ENCODE data around the gene ABCA4. TPM values are rescaled to one million over a fixed set of nuclear protein-coding genes. Genes with fewer than 3 reads are reported as not detected.

ABCA4 gene
- total RNA-seq, 4 donors from 2014 or later = 0.49 to 2.0 (median 1.0) TPM; not detected in 1

DNA sequence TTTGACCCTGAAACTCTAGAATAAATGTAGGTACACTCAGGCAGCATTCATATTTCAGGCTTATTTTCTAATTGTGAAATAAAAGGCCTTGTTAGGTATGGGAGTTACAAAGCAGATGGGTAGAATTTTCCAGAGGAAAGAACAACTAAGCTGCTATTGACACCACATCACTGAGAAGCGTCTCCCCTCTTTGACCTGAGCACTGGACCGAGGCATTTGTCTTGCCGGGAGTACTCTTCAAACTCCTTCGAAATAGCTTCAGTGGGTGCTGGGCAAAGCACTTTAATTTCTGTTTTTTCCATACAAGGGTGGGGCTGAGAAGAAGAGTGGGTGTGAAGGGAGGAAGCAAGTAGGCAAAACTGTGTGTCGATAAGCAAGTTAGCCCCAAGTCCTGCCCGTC is 36.4 kb downstream of the ABCA4 start:
- TF ChIP-seq POLR2A (IDR thresholded peaks at IDR 0.05) (no peak), CTCF (IDR thresholded peaks at IDR 0.05) (no peak)
- H3K9me3 ChIP-seq = no peaks in the 10 kb centered on the region
- DNase-seq = no peak
- no peak overlapping the region for H3K27ac ChIP-seq
- H3K27me3 ChIP-seq = no peaks in the 10 kb centered on the region
- intact Hi-C loops (cut with DNase I; ENCODE audit: low total_unique reads) = no loop called here
- no peak overlapping the region for H3K4me3 ChIP-seq
- no peaks in the 10 kb centered on the region for H3K4me1 ChIP-seq
- H3K36me3 ChIP-seq = no peaks in the 10 kb centered on the region

DNA sequence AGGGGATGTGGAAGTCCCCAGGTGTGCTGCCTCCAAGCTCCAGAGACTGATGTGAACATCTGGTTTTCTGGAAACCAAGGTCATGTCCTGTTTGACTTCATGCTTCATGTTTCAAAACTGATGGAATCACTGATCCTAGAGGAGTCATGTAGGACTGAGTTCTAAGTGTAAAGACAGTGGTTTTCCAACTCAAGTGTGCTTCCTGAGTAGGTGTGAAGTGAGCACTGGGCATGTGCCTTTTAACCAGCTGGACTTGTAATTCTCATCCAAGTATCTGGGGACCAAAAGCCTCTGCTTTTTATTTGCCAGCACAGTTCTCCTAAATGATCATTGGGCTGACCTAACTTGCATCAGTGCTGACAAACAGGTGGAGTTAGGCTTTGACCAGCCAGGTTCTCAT is 36.9 kb downstream of the ABCA4 start:
- no peaks in the 10 kb centered on the region for H3K4me1 ChIP-seq
- no peaks in the 10 kb centered on the region for H3K9me3 ChIP-seq
- no peak for DNase-seq
- no peaks in the 10 kb centered on the region for H3K27me3 ChIP-seq
- intact Hi-C loops (cut with DNase I; ENCODE audit: low total_unique reads) = no loop called here
- H3K36me3 ChIP-seq = no peaks in the 10 kb centered on the region
- no peak overlapping the region for H3K4me3 ChIP-seq
- no peak overlapping the region for H3K27ac ChIP-seq
- TF ChIP-seq POLR2A (IDR thresholded peaks at IDR 0.05) = no peak
- TF ChIP-seq CTCF (IDR thresholded peaks at IDR 0.05) = no peak

DNA sequence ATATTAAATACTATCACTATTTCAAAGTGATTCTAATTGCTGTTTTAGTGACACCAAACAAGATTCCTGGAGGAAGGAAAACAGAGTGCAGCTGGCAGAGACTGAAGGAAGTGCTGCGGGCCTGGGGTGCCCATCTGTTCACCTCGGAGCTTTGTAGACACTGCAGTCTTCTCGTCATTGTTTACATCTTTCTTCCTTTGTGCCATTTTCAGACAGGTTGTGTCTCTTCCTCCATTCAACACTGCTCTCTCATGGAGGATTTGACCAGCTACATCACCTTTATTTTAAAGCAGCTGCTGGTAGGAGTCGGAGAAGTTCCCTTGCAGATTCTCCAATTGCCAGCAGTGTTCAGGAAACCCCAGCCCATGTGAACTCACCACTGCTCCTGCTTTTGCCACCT is 37.3 kb downstream of the ABCA4 start:
- Histone ChIP-seq H3K36me3 (no peaks in the 10 kb centered on the region), H3K4me1 (no peaks in the 10 kb centered on the region), H3K27ac (no peak overlapping the region), H3K9me3 (no peaks in the 10 kb centered on the region), H3K27me3 (no peaks in the 10 kb centered on the region), H3K4me3 (no peak overlapping the region)
- TF ChIP-seq CTCF (IDR thresholded peaks at IDR 0.05) (no peak), POLR2A (IDR thresholded peaks at IDR 0.05) (no peak)
- DNase-seq = no peak
- intact Hi-C loops (cut with DNase I; ENCODE audit: low total_unique reads) = no loop called here

GRCh38 chr1:94081566-94082344 is 39.2 kb downstream of the ABCA4 start:
- no peak for TF ChIP-seq CTCF (IDR thresholded peaks at IDR 0.05)
- TF ChIP-seq POLR2A (IDR thresholded peaks at IDR 0.05) = no peak
- intact Hi-C loops (cut with DNase I; ENCODE audit: low total_unique reads) = no loop called here

DNA sequence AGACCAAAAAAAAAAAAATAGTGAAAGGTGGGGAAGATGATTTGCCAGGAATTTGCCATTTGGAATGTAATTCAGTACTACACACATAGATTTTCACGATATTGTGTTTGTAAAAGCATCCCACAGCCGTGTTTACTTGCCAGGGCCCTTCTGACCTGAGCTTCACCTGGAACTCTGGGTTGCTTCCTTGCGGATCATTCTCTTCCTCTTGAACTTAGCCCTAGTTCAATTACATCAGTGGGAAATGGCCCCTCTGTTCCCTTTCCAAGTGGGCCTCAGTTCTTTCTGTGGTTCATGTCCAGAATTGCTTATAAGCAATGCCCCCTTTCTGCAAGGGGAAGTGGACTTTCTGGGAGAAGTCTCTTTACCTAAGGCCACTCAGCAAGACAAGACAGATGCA is 41.0 kb downstream of the ABCA4 start:
- DNase-seq = no peak
- H3K27ac ChIP-seq = no peak overlapping the region
- intact Hi-C loops (cut with DNase I; ENCODE audit: low total_unique reads) = no loop called here
- no peak overlapping the region for H3K4me3 ChIP-seq
- no peaks in the 10 kb centered on the region for H3K27me3 ChIP-seq
- TF ChIP-seq POLR2A (IDR thresholded peaks at IDR 0.05) (no peak), CTCF (IDR thresholded peaks at IDR 0.05) (no peak)
- H3K9me3 ChIP-seq = no peaks in the 10 kb centered on the region
- no peaks in the 10 kb centered on the region for H3K36me3 ChIP-seq
- H3K4me1 ChIP-seq = no peaks in the 10 kb centered on the region

More at GRCh38 chr1:94081566-94082344, 39.2 kb downstream of the ABCA4 start:
- Histone ChIP-seq H3K4me1 (no peaks in the 10 kb centered on the region), H3K27me3 (no peaks in the 10 kb centered on the region), H3K27ac (no peak overlapping the region), H3K4me3 (no peak overlapping the region), H3K9me3 (no peaks in the 10 kb centered on the region), H3K36me3 (no peaks in the 10 kb centered on the region)
- DNase-seq = no peak
